NCI-H1105 treated with DMSO at 0.1 percent for 48 hours (cell line): Measurements from ENCODE around the gene GRAMD1A.
"Not testable (repeated sequence)": the region's sequence is repeated elsewhere in the genome, so short reads cannot be mapped to it uniquely, and the experiment has no call there.

ENCODE experiments used
- DNase-seq: peaks from one replicate; lab custom pipeline; 2025; lab: John Stamatoyannopoulos, UW

The GRAMD1A gene

GRCh38 chr19:35004517-35005255, 4.6 kb downstream of the GRAMD1A start:
- no peak for DNase-seq

- no peak for DNase-seq
These were observed 5.3 kb downstream of the GRAMD1A start for GRCh38 chr19:35005256-35005977.

- DNase-seq = not testable (repeated sequence)
These were observed 5.9 kb downstream of the GRAMD1A start for GRCh38 chr19:35006007-35006341.

GRCh38 chr19:35006342-35006998, 6.3 kb downstream of the GRAMD1A start:
- no peak for DNase-seq

- no peak for DNase-seq
These were observed 6.9 kb downstream of the GRAMD1A start for GRCh38 chr19:35006999-35007365.

GRCh38 chr19:35007427-35007826, 7.3 kb downstream of the GRAMD1A start:
- DNase-seq = not testable (repeated sequence)

GRCh38 chr19:35008891-35009341, 8.8 kb downstream of the GRAMD1A start:
- DNase-seq = no peak

GRCh38 chr19:35009424-35010415, 9.6 kb downstream of the GRAMD1A start:
- DNase-seq = no peak

GRCh38 chr19:35011091-35011689, 11.1 kb downstream of the GRAMD1A start:
- no peak for DNase-seq

GRCh38 chr19:35011737-35012682, 11.9 kb downstream of the GRAMD1A start:
- DNase-seq = no peak

- DNase-seq = no peak
These were observed 13.1 kb downstream of the GRAMD1A start for GRCh38 chr19:35013041-35013819.

- no peak for DNase-seq
These were observed 14.0 kb downstream of the GRAMD1A start for GRCh38 chr19:35013820-35014754.

GRCh38 chr19:35014774-35015173, 14.7 kb downstream of the GRAMD1A start:
- not testable (repeated sequence) for DNase-seq

- no peak for DNase-seq
These were observed 15.3 kb downstream of the GRAMD1A start for GRCh38 chr19:35015270-35015953.

- no peak for DNase-seq
These were observed 15.8 kb downstream of the GRAMD1A start for GRCh38 chr19:35015954-35016351.

GRCh38 chr19:35017507-35017906, 17.4 kb downstream of the GRAMD1A start:
- no peak for DNase-seq

- no peak for DNase-seq
These were observed 18.3 kb downstream of the GRAMD1A start for GRCh38 chr19:35018379-35018778.

GRCh38 chr19:35019144-35019543, 19.0 kb downstream of the GRAMD1A start:
- no peak for DNase-seq
